GM12875 (cell line): ENCODE data around the gene SEC22A.

Source experiments
- H3K4me3 ChIP-seq: one replicate; pipeline ENCODE4 v1.5.1; 2011; ENCODE audit warnings: low read depth, low read length, control low read depth
- TF ChIP-seq, protein P1 (sequence below): IDR thresholded peaks from 2 replicates; pipeline ENCODE4 v1.5.1; 2011; ENCODE audit warnings: low read depth, mild to moderate bottlenecking, control low read depth, inconsistent platforms, low read length, moderate library complexity, borderline replicate concordance; ENCODE audit not compliant: insufficient read depth

Gene SEC22A

GRCh38 chr3:123157209-123157597 is 44.5 kb upstream of the SEC22A start:
- TF ChIP-seq, protein P1, sequence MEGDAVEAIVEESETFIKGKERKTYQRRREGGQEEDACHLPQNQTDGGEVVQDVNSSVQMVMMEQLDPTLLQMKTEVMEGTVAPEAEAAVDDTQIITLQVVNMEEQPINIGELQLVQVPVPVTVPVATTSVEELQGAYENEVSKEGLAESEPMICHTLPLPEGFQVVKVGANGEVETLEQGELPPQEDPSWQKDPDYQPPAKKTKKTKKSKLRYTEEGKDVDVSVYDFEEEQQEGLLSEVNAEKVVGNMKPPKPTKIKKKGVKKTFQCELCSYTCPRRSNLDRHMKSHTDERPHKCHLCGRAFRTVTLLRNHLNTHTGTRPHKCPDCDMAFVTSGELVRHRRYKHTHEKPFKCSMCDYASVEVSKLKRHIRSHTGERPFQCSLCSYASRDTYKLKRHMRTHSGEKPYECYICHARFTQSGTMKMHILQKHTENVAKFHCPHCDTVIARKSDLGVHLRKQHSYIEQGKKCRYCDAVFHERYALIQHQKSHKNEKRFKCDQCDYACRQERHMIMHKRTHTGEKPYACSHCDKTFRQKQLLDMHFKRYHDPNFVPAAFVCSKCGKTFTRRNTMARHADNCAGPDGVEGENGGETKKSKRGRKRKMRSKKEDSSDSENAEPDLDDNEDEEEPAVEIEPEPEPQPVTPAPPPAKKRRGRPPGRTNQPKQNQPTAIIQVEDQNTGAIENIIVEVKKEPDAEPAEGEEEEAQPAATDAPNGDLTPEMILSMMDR = no peak
- H3K4me3 ChIP-seq = no peak overlapping the region

DNA sequence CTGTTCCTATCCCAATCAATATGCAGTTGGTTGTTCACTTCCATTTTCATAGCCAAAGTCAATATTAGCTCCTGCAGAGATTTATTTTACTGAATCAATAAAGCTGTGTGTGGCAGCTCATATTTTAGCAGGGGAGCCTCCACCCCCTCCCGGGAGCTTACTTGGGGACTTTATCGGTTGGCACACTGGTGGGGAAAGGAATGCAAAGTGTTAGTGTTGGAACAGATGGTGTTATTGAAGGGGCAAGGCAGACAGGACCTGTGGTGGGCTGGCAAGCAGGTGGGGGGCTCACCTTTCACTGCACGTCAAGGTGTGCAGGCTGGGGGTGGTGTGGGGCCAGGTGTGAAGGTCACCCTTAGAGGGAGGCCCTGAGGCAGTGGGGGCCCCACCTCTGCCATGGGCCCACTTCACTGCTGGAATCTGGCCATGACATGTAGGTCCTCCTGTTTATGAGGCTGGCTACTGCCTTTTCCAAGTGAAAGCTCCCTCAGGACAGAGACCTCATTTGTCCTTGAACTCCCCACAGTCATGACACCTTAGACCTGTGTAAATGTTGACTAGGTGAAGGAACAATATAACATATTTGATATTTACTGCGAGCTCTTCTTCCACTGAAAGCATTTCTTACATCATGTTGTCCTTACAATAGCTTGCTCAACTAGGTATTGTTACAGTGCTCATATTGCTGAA is 44.0 kb upstream of the SEC22A start:
- H3K4me3 ChIP-seq = no peak overlapping the region
- TF ChIP-seq, protein P1 = no peak

DNA sequence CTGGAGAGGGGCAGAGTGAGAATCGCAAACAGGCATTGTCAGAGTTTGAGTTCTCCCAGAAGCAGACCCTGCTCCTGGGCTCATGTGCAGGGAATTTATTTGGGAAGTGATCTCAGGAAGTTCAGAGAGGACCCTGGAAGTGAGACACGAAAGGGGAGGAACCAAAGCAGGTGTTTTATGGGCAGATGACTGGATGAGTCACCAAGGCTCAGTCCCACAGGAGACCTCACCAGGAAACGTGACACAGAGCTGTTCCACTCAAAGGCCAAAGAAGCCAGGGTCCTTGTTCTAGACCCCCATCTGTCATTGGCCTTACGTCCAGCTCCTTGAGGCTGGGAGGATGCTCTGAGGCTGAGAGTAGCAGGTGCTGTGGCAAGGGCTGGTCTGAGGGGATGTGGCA is 43.4 kb upstream of the SEC22A start:
- TF ChIP-seq, protein P1 = no peak

DNA sequence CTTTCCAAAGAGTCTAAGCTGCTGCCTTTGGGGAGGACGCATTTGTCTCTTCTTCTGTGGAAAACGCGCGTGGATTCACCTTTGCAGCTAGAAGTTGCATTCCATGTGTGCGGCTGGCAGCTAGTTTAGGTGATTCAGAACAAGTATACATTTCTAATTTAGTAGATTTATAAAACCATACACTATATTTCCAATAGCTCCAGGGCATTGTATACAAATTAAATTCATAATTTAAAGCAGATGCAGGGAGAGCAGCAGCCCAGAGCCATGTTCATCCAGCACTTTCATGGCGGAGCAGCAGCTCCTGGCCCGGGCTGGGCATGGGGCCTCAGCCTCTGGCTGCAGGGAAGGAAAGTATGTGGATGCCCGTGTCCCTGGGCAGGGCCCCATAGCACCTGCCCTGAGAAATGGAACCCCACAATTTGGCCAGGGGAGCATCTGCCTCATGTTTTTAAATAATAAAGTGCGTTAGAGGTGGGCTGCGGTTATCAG is 42.8 kb upstream of the SEC22A start:
- H3K4me3 ChIP-seq = no peak overlapping the region
- TF ChIP-seq, protein P1 = no peak

More for the DNA sequence above, 43.4 kb upstream of the SEC22A start:
- H3K4me3 ChIP-seq = no peak overlapping the region

- TF ChIP-seq, protein P1 = no peak
Measured at GRCh38 chr3:123159926-123160635, 41.7 kb upstream of the SEC22A start.

DNA sequence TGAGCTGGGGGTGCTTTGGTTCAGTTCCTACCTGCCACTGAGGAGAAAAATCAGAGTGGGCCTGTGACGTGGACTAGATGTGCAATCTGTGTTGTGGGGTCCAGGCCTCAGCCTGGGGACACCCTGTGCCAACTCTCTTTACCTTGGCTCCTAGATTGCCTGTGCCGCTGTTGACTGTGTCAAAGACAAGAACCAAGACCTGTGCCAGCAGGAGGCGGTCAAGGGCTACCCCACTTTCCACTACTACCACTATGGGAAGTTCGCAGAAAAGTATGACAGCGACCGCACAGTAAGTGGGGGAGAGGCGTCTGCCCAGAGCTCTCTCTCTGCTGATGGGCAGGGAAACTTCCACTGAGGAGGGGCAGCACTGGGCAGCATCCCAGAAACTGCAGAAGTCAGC is 40.6 kb upstream of the SEC22A start:
- H3K4me3 ChIP-seq = no peak overlapping the region
- TF ChIP-seq, protein P1 = no peak

More at GRCh38 chr3:123159926-123160635, 41.7 kb upstream of the SEC22A start:
- no peak overlapping the region for H3K4me3 ChIP-seq
